ENCODE measurements around the gene AS3MT. TPM values are rescaled to one million over a fixed set of nuclear protein-coding genes. Genes with fewer than 3 reads are reported as not detected.

Gene AS3MT
- polyA plus RNA-seq, 2 of the 4 experiments (the other 2 are of a cell fraction) = 10.7 to 10.8 TPM

DNA sequence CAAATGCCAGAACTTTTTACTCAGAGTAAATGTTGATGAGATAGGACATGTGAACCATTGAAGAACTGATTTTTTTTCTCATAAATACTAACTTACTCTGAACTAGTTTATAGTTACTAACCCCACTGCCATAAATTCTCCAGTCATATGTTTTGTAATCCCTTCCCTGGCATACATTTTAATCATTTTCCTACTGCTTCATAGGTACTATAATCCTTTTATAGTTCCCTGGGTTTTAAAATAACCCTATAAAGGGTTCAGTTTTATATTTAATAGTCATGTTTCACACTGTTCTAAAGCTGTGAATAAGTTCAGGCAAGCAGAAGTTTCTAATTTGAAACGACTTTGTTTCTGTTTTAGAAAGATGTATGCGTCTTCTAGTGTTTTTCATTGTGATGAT lies 77.7 kb downstream of the AS3MT start:
- Histone ChIP-seq H3K4me3 (no peak overlapping the region), H3K9me3 (no peaks in the 10 kb centered on the region), H3K27ac (no peak overlapping the region), H3K4me1 (peaks cover 19% of the 10 kb centered on the region), H3K4me2 (no peak overlapping the region)
- ATAC-seq = no peak
- TF ChIP-seq RAD21 (conservative IDR thresholded peaks at IDR 0.05 in 1 of 2, IDR thresholded peaks at IDR 0.05 in 1 of 2) (no peak), NPAS2 (CRISPR knock-in tag; IDR thresholded peaks at IDR 0.05; ENCODE audit: borderline replicate concordance) (no peak), JUN (IDR thresholded peaks at IDR 0.05) (no peak), ZC3H11A (IDR thresholded peaks at IDR 0.05) (no peak), EP300 (IDR thresholded peaks at IDR 0.05) (no peak)
- TF ChIP-seq, protein P1, sequence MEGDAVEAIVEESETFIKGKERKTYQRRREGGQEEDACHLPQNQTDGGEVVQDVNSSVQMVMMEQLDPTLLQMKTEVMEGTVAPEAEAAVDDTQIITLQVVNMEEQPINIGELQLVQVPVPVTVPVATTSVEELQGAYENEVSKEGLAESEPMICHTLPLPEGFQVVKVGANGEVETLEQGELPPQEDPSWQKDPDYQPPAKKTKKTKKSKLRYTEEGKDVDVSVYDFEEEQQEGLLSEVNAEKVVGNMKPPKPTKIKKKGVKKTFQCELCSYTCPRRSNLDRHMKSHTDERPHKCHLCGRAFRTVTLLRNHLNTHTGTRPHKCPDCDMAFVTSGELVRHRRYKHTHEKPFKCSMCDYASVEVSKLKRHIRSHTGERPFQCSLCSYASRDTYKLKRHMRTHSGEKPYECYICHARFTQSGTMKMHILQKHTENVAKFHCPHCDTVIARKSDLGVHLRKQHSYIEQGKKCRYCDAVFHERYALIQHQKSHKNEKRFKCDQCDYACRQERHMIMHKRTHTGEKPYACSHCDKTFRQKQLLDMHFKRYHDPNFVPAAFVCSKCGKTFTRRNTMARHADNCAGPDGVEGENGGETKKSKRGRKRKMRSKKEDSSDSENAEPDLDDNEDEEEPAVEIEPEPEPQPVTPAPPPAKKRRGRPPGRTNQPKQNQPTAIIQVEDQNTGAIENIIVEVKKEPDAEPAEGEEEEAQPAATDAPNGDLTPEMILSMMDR (IDR thresholded peaks at IDR 0.05) = no peak
- TF ChIP-seq, protein P2, sequence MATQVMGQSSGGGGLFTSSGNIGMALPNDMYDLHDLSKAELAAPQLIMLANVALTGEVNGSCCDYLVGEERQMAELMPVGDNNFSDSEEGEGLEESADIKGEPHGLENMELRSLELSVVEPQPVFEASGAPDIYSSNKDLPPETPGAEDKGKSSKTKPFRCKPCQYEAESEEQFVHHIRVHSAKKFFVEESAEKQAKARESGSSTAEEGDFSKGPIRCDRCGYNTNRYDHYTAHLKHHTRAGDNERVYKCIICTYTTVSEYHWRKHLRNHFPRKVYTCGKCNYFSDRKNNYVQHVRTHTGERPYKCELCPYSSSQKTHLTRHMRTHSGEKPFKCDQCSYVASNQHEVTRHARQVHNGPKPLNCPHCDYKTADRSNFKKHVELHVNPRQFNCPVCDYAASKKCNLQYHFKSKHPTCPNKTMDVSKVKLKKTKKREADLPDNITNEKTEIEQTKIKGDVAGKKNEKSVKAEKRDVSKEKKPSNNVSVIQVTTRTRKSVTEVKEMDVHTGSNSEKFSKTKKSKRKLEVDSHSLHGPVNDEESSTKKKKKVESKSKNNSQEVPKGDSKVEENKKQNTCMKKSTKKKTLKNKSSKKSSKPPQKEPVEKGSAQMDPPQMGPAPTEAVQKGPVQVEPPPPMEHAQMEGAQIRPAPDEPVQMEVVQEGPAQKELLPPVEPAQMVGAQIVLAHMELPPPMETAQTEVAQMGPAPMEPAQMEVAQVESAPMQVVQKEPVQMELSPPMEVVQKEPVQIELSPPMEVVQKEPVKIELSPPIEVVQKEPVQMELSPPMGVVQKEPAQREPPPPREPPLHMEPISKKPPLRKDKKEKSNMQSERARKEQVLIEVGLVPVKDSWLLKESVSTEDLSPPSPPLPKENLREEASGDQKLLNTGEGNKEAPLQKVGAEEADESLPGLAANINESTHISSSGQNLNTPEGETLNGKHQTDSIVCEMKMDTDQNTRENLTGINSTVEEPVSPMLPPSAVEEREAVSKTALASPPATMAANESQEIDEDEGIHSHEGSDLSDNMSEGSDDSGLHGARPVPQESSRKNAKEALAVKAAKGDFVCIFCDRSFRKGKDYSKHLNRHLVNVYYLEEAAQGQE (IDR thresholded peaks at IDR 0.05) = no peak
- no peak for DNase-seq (ENCODE audit: low read depth in 1 of 2, low spot score in 1 of 2)
- ChIA-PET POLR2A (no interaction called here), CTCF (interaction anchor here (1.8 kb wide), 1 partner anchor 29 kb away, joined by 6 read pairs; the partner anchor contains the start of gene CNNM2)
- FAIRE-seq = no peak
- 69% methylated on average over 2 of the region's 2 CpGs for WGBS (ENCODE audit: missing lambda C conversion rate)

DNA sequence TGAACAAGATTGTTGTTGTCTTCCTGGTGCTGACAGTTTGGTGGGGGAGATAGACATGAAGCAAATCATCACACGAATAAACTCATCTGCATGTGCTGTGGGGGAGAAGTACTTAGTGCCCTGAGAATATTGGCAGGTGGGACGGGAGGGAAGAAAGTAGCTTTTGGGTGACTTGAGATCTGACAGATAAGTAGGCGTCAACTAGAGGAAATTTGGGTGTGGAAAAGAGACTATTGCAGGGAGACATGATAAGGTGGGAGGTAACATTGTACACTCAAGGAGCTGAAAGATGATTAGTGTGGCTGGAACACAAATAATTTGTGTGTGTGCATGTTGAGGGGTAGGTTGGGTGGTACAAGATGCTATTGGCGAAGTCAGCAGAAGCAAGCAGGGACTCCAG lies 78.9 kb downstream of the AS3MT start:
- no peak for FAIRE-seq
- 76% methylated on average over 4 of the region's 4 CpGs for WGBS (ENCODE audit: missing lambda C conversion rate)
- CTCF ChIA-PET = interaction anchor here (1.1 to 1.4 kb wide), 2 partner anchors 9 to 27 kb away, joined by 3 to 4 read pairs; no protein-coding TSS in a partner anchor

DNA sequence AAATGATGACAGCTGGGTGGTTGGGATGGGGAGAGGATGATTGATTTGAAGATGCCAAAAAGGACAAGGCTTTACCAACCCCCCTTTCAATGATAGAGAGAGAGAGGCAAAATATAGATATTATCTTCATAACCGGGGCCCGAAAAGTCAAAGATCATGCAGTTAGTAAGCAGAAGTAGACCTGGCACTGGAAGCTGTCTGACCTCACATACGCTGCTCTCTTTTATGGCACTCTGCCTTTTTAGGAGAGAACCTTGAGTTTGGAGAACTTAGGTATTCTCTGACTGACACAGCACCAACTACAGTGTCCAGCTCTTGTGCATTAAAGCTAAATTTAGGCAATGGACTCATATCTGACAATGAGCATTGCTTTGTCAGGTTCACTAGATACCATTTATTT lies 79.5 kb downstream of the AS3MT start:
- CTCF ChIA-PET = interaction anchor here (0.5 to 1.4 kb wide), 6 partner anchors 10 to 628 kb away, joined by 3 to 4 read pairs (median 3); no protein-coding TSS in a partner anchor
- H3K4me1 ChIP-seq = peaks cover 19% of the 10 kb centered on the region
- 88% methylated on average over 3 of the region's 3 CpGs for WGBS (ENCODE audit: missing lambda C conversion rate)
- no peak overlapping the region for H3K27ac ChIP-seq
- DNase-seq (ENCODE audit: low read depth in 1 of 2, low spot score in 1 of 2) (no peak), FAIRE-seq (no peak), ATAC-seq (no peak)
- H3K4me3 ChIP-seq = no peak overlapping the region
- H3K4me2 ChIP-seq = no peak overlapping the region
- POLR2A ChIA-PET = no interaction called here
- no peaks in the 10 kb centered on the region for H3K9me3 ChIP-seq
- TF ChIP-seq GATA3 (IDR thresholded peaks at IDR 0.05; ENCODE audit: borderline replicate concordance) (no peak), HEYL (CRISPR knock-in tag; IDR thresholded peaks at IDR 0.05) (no peak), ZSCAN20 (CRISPR knock-in tag; IDR thresholded peaks at IDR 0.05) (no peak), CBX2 (IDR thresholded peaks at IDR 0.05; ENCODE audit: borderline replicate concordance, low read depth) (no peak), ZC3H11A (IDR thresholded peaks at IDR 0.05) (no peak), MAFK (IDR thresholded peaks at IDR 0.05; ENCODE audit: partially characterized antibody) (no peak), FOXS1 (CRISPR knock-in tag; IDR thresholded peaks at IDR 0.05) (no peak), HOXB13 (CRISPR knock-in tag; IDR thresholded peaks at IDR 0.05; ENCODE audit: low read depth) (no peak), RARB (CRISPR knock-in tag; IDR thresholded peaks at IDR 0.05) (no peak), MYC (IDR thresholded peaks at IDR 0.05; ENCODE audit: borderline replicate concordance, low read length) (no peak), CBX8 (IDR thresholded peaks at IDR 0.05) (no peak), ZFP36 (IDR thresholded peaks at IDR 0.05; ENCODE audit: borderline replicate concordance, partially characterized antibody) (no peak), TFCP2L1 (CRISPR knock-in tag; IDR thresholded peaks at IDR 0.05) (no peak)
- TF ChIP-seq, protein P2 (IDR thresholded peaks at IDR 0.05) = no peak
- TF ChIP-seq, protein P3, sequence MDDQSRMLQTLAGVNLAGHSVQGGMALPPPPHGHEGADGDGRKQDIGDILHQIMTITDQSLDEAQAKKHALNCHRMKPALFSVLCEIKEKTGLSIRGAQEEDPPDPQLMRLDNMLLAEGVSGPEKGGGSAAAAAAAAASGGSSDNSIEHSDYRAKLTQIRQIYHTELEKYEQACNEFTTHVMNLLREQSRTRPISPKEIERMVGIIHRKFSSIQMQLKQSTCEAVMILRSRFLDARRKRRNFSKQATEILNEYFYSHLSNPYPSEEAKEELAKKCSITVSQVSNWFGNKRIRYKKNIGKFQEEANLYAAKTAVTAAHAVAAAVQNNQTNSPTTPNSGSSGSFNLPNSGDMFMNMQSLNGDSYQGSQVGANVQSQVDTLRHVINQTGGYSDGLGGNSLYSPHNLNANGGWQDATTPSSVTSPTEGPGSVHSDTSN (IDR thresholded peaks at IDR 0.05) = no peak
- TF ChIP-seq, protein P4, sequence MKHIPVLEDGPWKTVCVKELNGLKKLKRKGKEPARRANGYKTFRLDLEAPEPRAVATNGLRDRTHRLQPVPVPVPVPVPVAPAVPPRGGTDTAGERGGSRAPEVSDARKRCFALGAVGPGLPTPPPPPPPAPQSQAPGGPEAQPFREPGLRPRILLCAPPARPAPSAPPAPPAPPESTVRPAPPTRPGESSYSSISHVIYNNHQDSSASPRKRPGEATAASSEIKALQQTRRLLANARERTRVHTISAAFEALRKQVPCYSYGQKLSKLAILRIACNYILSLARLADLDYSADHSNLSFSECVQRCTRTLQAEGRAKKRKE (CRISPR knock-in tag; IDR thresholded peaks at IDR 0.05; ENCODE audit: low read depth) = no peak

More for the DNA sequence above, 78.9 kb downstream of the AS3MT start:
- DNase-seq (ENCODE audit: low read depth in 1 of 2, low spot score in 1 of 2) (no peak), ATAC-seq (no peak)
- Histone ChIP-seq H3K4me1 (peaks cover 19% of the 10 kb centered on the region), H3K4me2 (no peak overlapping the region), H3K27ac (no peak overlapping the region), H3K4me3 (no peak overlapping the region), H3K9me3 (no peaks in the 10 kb centered on the region)
- TF ChIP-seq RCOR1 (IDR thresholded peaks at IDR 0.05; ENCODE audit: low read depth, low read length) = no peak
- TF ChIP-seq MYC (IDR thresholded peaks at IDR 0.05; ENCODE audit: borderline replicate concordance, low read length) = no peak
- POLR2A ChIA-PET = no interaction called here

Data from A549 (cell line).